ENCODE results near the gene S100A7A.

The S100A7A gene

GRCh38 chr1:153465811-153466636, 49.7 kb downstream of the S100A7A start:
- DNase-seq = peak; percentile 29

- DNase-seq = peak; percentile 40
Observed at GRCh38 chr1:153466908-153467307, 50.6 kb downstream of the S100A7A start.

DNA sequence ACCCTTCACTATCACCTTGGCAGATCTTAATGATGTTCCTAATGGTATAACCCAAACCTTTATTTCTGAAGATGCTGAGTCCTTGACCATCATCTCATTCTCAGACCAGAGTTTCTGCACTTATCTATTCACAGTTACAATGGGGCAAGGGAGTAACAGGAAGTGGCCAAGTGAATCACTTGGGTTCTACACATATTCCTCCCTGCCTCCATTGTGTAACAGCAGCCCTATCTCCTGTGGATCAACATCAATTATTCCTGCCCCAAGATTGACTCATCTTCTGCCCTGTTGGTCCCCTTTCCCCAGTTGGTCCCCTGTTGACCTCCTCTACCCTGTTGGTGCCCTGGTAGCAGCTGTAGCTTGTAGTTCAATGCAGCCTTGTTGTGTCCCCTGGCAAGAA, 54.4 kb downstream of the S100A7A start:
- DNase-seq = no peak

All from fibroblast of skin of abdomen (primary cell).